Activated T-cell treated with anti-CD3 and anti-CD28 coated beads, Interleukin-2, amount 50 U/mL, for 72 hours (primary cell): Measurements from ENCODE around the gene RABGEF1. TPM values are rescaled to one million over a fixed set of nuclear protein-coding genes. Genes with fewer than 3 reads are reported as not detected.
"Not testable (repeated sequence)": the region's sequence is repeated elsewhere in the genome, so short reads cannot be mapped to it uniquely, and the experiment has no call there.

Experiments used
- ATAC-seq, 2 donors: fragments of 150-1000 bp; cut with Tn5 transposase; replicated peaks in 1 of 2; 2 replicates each; pipeline ENCODE4 v1.10.0; 2021; ENCODE audit warnings: moderate library complexity in 2 of 2, mild to moderate bottlenecking in 1 of 2
- DNase-seq, 2 donors: peaks; one replicate each; pipeline ENCODE4 v3.0.0; 2021 to 2022; ENCODE audit warnings: mixed read lengths in 1 of 2
- H3K27ac Mint-ChIP-seq: one replicate; pipeline ENCODE4 v1.8.0; 2022; ENCODE audit warnings: mild to moderate bottlenecking, moderate library complexity, mixed read lengths
- H3K27me3 Mint-ChIP-seq: one replicate; pipeline ENCODE4 v1.8.0; 2022; ENCODE audit warnings: low read depth, mixed read lengths
- H3K36me3 Mint-ChIP-seq, 2 donors: one replicate each; pipeline ENCODE4 v1.8.0; 2022; ENCODE audit warnings: mixed read lengths in 2 of 2, mild to moderate bottlenecking in 1 of 2; ENCODE audit not compliant: insufficient read depth in 2 of 2
- H3K4me1 Mint-ChIP-seq: one replicate; pipeline ENCODE4 v1.8.0; 2022; ENCODE audit warnings: low read depth, mixed read lengths
- H3K4me3 Mint-ChIP-seq, 2 donors: one replicate each; pipeline ENCODE4 v1.8.0; 2022; ENCODE audit warnings: mild to moderate bottlenecking in 2 of 2, mixed read lengths in 2 of 2, moderate library complexity in 2 of 2
- H3K9me3 Mint-ChIP-seq, 2 donors: one replicate each; pipeline ENCODE4 v1.8.0; 2022; ENCODE audit warnings: mixed read lengths in 2 of 2
- total RNA-seq, 2 donors: library from RNA; stranded (reverse); gene quantifications; one replicate each; pipeline ENCODE4 v1.2.3, GENCODE V29; 2022

The RABGEF1 gene
- total RNA-seq, 2 donors from 2014 or later: 22.8 to 26.9 TPM

- not testable (repeated sequence) for H3K27ac Mint-ChIP-seq, ATAC-seq, H3K4me3 Mint-ChIP-seq, H3K9me3 Mint-ChIP-seq, H3K27me3 Mint-ChIP-seq, H3K4me1 Mint-ChIP-seq, DNase-seq
- H3K36me3 Mint-ChIP-seq: peaks cover 6 to 24% of the 10 kb centered on the region in 2 donors
Observed at GRCh38 chr7:66716634-66717033, 23.9 kb upstream of the RABGEF1 start.

GRCh38 chr7:66720561-66720960 lies 20.0 kb upstream of the RABGEF1 start:
- peaks cover 6 to 9% of the 10 kb centered on the region in 2 donors for H3K9me3 Mint-ChIP-seq
- DNase-seq (no peak), ATAC-seq (no peak)
- H3K27me3 Mint-ChIP-seq: no peaks in the 10 kb centered on the region
- H3K27ac Mint-ChIP-seq: no peak overlapping the region
- H3K4me1 Mint-ChIP-seq: no peaks in the 10 kb centered on the region
- H3K4me3 Mint-ChIP-seq: no peak overlapping the region
- H3K36me3 Mint-ChIP-seq: peaks cover 9 to 17% of the 10 kb centered on the region in 2 donors

DNA sequence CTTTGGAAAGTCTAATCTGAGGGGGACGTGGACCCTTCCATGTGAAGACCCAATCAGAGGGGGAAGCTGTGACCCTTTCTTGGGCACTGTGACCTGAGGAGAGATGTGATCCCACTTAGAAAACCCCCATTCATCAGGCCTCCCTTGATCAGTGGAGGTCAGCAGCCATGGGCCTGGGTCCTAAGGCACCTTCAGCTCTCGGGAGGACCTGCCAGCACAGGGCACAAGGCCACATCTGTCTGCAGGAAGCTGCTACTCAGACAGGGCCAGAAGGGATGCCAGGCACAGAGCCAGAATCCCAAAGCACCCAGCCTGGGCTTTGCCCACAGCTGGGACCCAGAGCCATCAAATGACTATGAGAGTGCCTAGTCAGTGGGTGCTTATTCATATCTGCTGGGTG lies 14.7 kb upstream of the RABGEF1 start:
- H3K4me3 Mint-ChIP-seq: no peak overlapping the region
- H3K36me3 Mint-ChIP-seq: peaks cover 11 to 17% of the 10 kb centered on the region in 2 donors
- DNase-seq: no peak
- peaks cover 8 to 9% of the 10 kb centered on the region in 2 donors for H3K9me3 Mint-ChIP-seq
- no peak for ATAC-seq
- no peaks in the 10 kb centered on the region for H3K27me3 Mint-ChIP-seq
- no peaks in the 10 kb centered on the region for H3K4me1 Mint-ChIP-seq
- H3K27ac Mint-ChIP-seq: no peak overlapping the region

DNA sequence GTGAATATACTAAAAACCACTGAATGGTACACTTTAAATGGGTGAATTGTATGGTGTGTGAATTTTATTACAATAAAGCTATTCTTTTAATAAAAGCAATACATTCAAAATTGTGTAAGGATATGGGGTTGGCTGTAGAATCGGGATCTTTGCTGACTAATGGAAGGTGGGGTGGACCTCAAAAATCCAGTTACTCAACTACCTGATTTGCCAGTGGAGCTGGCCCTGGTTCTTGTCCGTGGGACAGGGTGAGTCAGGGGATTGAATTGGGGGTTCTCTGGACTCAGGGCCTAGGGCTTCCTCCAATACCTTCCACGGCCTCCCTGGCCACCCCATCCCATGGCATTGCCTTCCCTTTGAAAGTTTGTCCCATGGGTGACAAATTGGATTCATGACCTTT lies 13.5 kb upstream of the RABGEF1 start:
- Mint-ChIP-seq H3K9me3 (peaks cover 8% of the 10 kb centered on the region in 2 donors), H3K27me3 (no peaks in the 10 kb centered on the region), H3K27ac (no peak overlapping the region), H3K4me3 (no peak overlapping the region), H3K4me1 (no peaks in the 10 kb centered on the region), H3K36me3 (peaks cover 11 to 17% of the 10 kb centered on the region in 2 donors)
- ATAC-seq (no peak), DNase-seq (no peak)

- H3K36me3 Mint-ChIP-seq: peaks cover 9 to 12% of the 10 kb centered on the region in 2 donors
- H3K4me3 Mint-ChIP-seq: no peak overlapping the region
Observed at GRCh38 chr7:66728571-66728970, 12.0 kb upstream of the RABGEF1 start.

GRCh38 chr7:66729274-66729673 lies 11.3 kb upstream of the RABGEF1 start:
- DNase-seq (no peak), ATAC-seq (no peak)
- Mint-ChIP-seq H3K4me3 (no peak overlapping the region), H3K36me3 (peaks cover 6 to 9% of the 10 kb centered on the region in 2 donors), H3K4me1 (no peaks in the 10 kb centered on the region), H3K27me3 (no peaks in the 10 kb centered on the region), H3K27ac (no peak overlapping the region), H3K9me3 (peaks cover 6% of the 10 kb centered on the region in 2 donors)

More at GRCh38 chr7:66728571-66728970, 12.0 kb upstream of the RABGEF1 start:
- no peak for DNase-seq
- Mint-ChIP-seq H3K27me3 (no peaks in the 10 kb centered on the region), H3K27ac (no peak overlapping the region), H3K4me1 (no peaks in the 10 kb centered on the region), H3K9me3 (peaks cover 8% of the 10 kb centered on the region in 2 donors)
- no peak for ATAC-seq

- H3K27me3 Mint-ChIP-seq: no peaks in the 10 kb centered on the region
Observed at GRCh38 chr7:66731986-66732385, 8.5 kb upstream of the RABGEF1 start.

GRCh38 chr7:66732439-66732838 lies 8.1 kb upstream of the RABGEF1 start:
- Mint-ChIP-seq H3K36me3 (peaks cover 16 to 22% of the 10 kb centered on the region in 2 donors), H3K4me3 (no peak overlapping the region), H3K9me3 (peaks cover 8 to 17% of the 10 kb centered on the region in 2 donors), H3K27me3 (no peaks in the 10 kb centered on the region), H3K27ac (no peak overlapping the region), H3K4me1 (peaks cover 7% of the 10 kb centered on the region)
- no peak for DNase-seq
- no peak for ATAC-seq

More at GRCh38 chr7:66731986-66732385, 8.5 kb upstream of the RABGEF1 start:
- H3K36me3 Mint-ChIP-seq: peaks cover 16 to 18% of the 10 kb centered on the region in 2 donors
- peaks cover 3% of the 10 kb centered on the region for H3K4me1 Mint-ChIP-seq
- DNase-seq (no peak), ATAC-seq (no peak)
- no peak overlapping the region for H3K27ac Mint-ChIP-seq
- no peak overlapping the region for H3K4me3 Mint-ChIP-seq
- peaks cover 8 to 17% of the 10 kb centered on the region in 2 donors for H3K9me3 Mint-ChIP-seq

DNA sequence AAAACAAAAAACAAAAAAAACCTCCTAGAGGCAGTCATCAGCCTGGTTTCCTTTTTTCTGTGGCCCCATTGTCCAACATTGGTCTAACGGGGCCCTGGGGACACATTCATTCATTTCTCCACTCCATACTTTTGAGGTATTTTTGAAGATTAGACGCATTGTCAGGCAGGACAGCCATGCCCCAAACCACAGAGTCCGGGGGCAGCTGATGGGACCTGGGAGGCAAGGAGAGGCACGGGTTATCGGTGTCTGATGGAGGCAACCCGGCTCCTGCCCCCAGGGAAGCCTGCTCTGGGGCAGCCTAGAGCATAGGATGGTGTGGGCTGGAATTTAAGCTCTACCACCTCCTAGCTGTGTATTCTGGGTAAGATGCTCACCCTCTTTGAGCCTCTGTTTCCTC lies 6.5 kb upstream of the RABGEF1 start:
- DNase-seq: no peak
- Mint-ChIP-seq H3K27me3 (no peaks in the 10 kb centered on the region), H3K9me3 (peaks cover 8 to 15% of the 10 kb centered on the region in 2 donors), H3K36me3 (peaks cover 16 to 22% of the 10 kb centered on the region in 2 donors), H3K27ac (no peak overlapping the region), H3K4me1 (peaks cover 13% of the 10 kb centered on the region), H3K4me3 (no peak overlapping the region)
- ATAC-seq: no peak

- peaks cover 14 to 24% of the 10 kb centered on the region in 2 donors for H3K36me3 Mint-ChIP-seq
- DNase-seq: no peak
- H3K4me1 Mint-ChIP-seq: peaks cover 19% of the 10 kb centered on the region
- no peak overlapping the region for H3K4me3 Mint-ChIP-seq
- no peak overlapping the region for H3K27ac Mint-ChIP-seq
- ATAC-seq: no peak
- H3K27me3 Mint-ChIP-seq: no peaks in the 10 kb centered on the region
- H3K9me3 Mint-ChIP-seq: peaks cover 8 to 15% of the 10 kb centered on the region in 2 donors
Observed at GRCh38 chr7:66735154-66735553, 5.4 kb upstream of the RABGEF1 start.

GRCh38 chr7:66735850-66736249 lies 4.7 kb upstream of the RABGEF1 start:
- ATAC-seq (no peak), DNase-seq (no peak)
- Mint-ChIP-seq H3K36me3 (peaks cover 14 to 26% of the 10 kb centered on the region in 2 donors), H3K4me3 (no peak overlapping the region), H3K27me3 (no peaks in the 10 kb centered on the region), H3K27ac (no peak overlapping the region), H3K4me1 (peaks cover 19% of the 10 kb centered on the region), H3K9me3 (peaks cover 8 to 15% of the 10 kb centered on the region in 2 donors)

DNA sequence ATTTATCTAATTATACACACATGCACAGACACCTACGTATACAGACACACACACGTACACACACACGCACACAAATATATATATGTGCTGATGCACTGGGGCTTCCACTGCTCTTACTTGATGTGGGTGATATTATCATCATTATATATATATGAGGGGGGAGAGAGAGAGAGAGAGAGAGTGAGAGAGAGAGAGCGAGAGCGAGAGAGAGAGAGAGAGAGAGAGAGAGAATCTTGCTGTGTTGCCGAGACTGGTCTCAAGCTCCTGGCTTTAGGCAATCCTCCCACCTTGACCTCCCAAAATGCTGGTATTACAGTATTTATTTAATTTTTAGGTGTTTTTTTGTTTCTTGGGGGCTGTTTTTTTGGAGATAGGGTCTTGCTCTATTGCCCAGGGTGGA lies 3.6 kb upstream of the RABGEF1 start:
- Mint-ChIP-seq H3K4me3 (no peak overlapping the region), H3K27me3 (no peaks in the 10 kb centered on the region), H3K27ac (peak overlapping the region; percentile 72), H3K4me1 (peaks cover 22% of the 10 kb centered on the region), H3K36me3 (peaks cover 14 to 26% of the 10 kb centered on the region in 2 donors), H3K9me3 (peaks cover 8 to 15% of the 10 kb centered on the region in 2 donors)
- DNase-seq: no peak
- no peak for ATAC-seq

- peaks cover 14 to 26% of the 10 kb centered on the region in 2 donors for H3K36me3 Mint-ChIP-seq
- ATAC-seq (no peak), DNase-seq (no peak)
- H3K4me3 Mint-ChIP-seq: no peak overlapping the region
- no peak overlapping the region for H3K27ac Mint-ChIP-seq
- peaks cover 29% of the 10 kb centered on the region for H3K4me1 Mint-ChIP-seq
- no peaks in the 10 kb centered on the region for H3K27me3 Mint-ChIP-seq
- peaks cover 8 to 15% of the 10 kb centered on the region in 2 donors for H3K9me3 Mint-ChIP-seq
Observed at GRCh38 chr7:66737667-66738066, 2.9 kb upstream of the RABGEF1 start.

DNA sequence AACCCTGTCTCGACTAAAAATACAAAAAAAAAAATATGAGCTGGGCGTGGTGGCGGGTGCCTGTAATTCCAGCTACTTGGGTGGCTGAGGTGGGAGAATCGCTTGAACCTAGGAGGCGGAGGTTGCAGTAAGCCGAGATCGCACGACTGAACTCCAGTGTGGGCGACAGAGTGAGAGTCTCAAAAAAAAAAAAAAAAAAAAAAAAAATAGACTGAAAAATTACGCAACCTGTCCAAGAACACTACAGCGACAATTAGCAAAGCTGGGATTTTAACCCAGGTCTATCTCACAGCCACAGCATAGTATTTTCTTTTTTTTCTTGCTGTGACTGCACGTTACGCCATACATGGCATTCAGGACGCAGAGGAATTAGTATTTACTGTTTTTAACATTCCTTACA lies 1.1 kb upstream of the RABGEF1 start:
- peaks cover 14 to 26% of the 10 kb centered on the region in 2 donors for H3K36me3 Mint-ChIP-seq
- DNase-seq (no peak), ATAC-seq (no peak)
- H3K9me3 Mint-ChIP-seq: peaks cover 8 to 15% of the 10 kb centered on the region in 2 donors
- no peaks in the 10 kb centered on the region for H3K27me3 Mint-ChIP-seq
- peak overlapping the region; percentile 96 for H3K27ac Mint-ChIP-seq
- peak overlapping the region; percentile 98 to 99 for H3K4me3 Mint-ChIP-seq
- peaks cover 40% of the 10 kb centered on the region for H3K4me1 Mint-ChIP-seq
